Measurements from ENCODE around the gene SPATA16. TPM values are rescaled to one million over a fixed set of nuclear protein-coding genes. Genes with fewer than 3 reads are reported as not detected.

SPATA16 gene
- polyA plus RNA-seq, 1 donor from 2014 or later: not detected

GRCh38 chr3:172984914-172985313, 156.1 kb downstream of the SPATA16 start:
- Histone ChIP-seq H3K9me2 (ENCODE audit: insufficient read depth, low read length) (no peaks in the 10 kb centered on the region), H4K20me1 (ENCODE audit: insufficient read depth) (no peaks in the 10 kb centered on the region), H3K4me2 (ENCODE audit: low read length) (no peak overlapping the region), H2AFZ (ENCODE audit: low read depth, low read length) (no peak overlapping the region), H3F3A (ENCODE audit: insufficient read depth, low read length, poor library complexity, severe bottlenecking) (no peaks in the 10 kb centered on the region), H3K9ac (ENCODE audit: low read length) (no peak overlapping the region), H3K9me3 (ENCODE audit: low read length) (no peaks in the 10 kb centered on the region), H3K4me3 (ENCODE audit: low read length) (no peak overlapping the region), H3K36me3 (ENCODE audit: insufficient read depth, low read length) (no peaks in the 10 kb centered on the region), H3K79me2 (replicated peaks; ENCODE audit: insufficient read depth, low read length) (no peaks in the 10 kb centered on the region), H3K27me3 (ENCODE audit: insufficient read depth, low read depth, low read length) (no peaks in the 10 kb centered on the region), H3K27ac (ENCODE audit: low read length) (no peak overlapping the region)
- TF ChIP-seq CTCF (IDR thresholded peaks at IDR 0.05; ENCODE audit: poor library complexity, severe bottlenecking) (no peak), POLR2AphosphoS5 (IDR thresholded peaks at IDR 0.05) (no peak), EP300 (conservative IDR thresholded peaks at IDR 0.05; ENCODE audit: poor library complexity, severe bottlenecking) (no peak), REST (IDR thresholded peaks at IDR 0.05; ENCODE audit: borderline replicate concordance) (no peak), SMC3 (conservative IDR thresholded peaks at IDR 0.05; ENCODE audit: poor library complexity) (no peak), RAD21 (conservative IDR thresholded peaks at IDR 0.05) (no peak), MXI1 (conservative IDR thresholded peaks at IDR 0.05; ENCODE audit: poor library complexity, severe bottlenecking) (no peak), EZH2 (IDR thresholded peaks at IDR 0.05; ENCODE audit: borderline replicate concordance, insufficient read depth, low read length, poor library complexity, severe bottlenecking) (no peak), TAF1 (IDR thresholded peaks at IDR 0.05; ENCODE audit: low read depth) (no peak)

GRCh38 chr3:172982736-172983364, 158.2 kb downstream of the SPATA16 start:
- H3K27ac ChIP-seq (ENCODE audit: low read length): no peak overlapping the region
- H3K27me3 ChIP-seq (ENCODE audit: insufficient read depth, low read depth, low read length): no peaks in the 10 kb centered on the region
- H2AFZ ChIP-seq (ENCODE audit: low read depth, low read length): no peak overlapping the region
- no peaks in the 10 kb centered on the region for H3K36me3 ChIP-seq (ENCODE audit: insufficient read depth, low read length)
- TF ChIP-seq POLR2AphosphoS5 (IDR thresholded peaks at IDR 0.05) (no peak), REST (IDR thresholded peaks at IDR 0.05; ENCODE audit: borderline replicate concordance) (no peak), SMC3 (conservative IDR thresholded peaks at IDR 0.05; ENCODE audit: poor library complexity) (peak; percentile 64), EZH2 (IDR thresholded peaks at IDR 0.05; ENCODE audit: borderline replicate concordance, insufficient read depth, low read length, poor library complexity, severe bottlenecking) (no peak), RAD21 (conservative IDR thresholded peaks at IDR 0.05) (peak; percentile 74), EP300 (conservative IDR thresholded peaks at IDR 0.05; ENCODE audit: poor library complexity, severe bottlenecking) (no peak), TAF1 (IDR thresholded peaks at IDR 0.05; ENCODE audit: low read depth) (no peak), MXI1 (conservative IDR thresholded peaks at IDR 0.05; ENCODE audit: poor library complexity, severe bottlenecking) (no peak), CTCF (IDR thresholded peaks at IDR 0.05; ENCODE audit: poor library complexity, severe bottlenecking) (peak; percentile 68)
- no peaks in the 10 kb centered on the region for H3F3A ChIP-seq (ENCODE audit: insufficient read depth, low read length, poor library complexity, severe bottlenecking)
- H3K4me3 ChIP-seq (ENCODE audit: low read length): no peak overlapping the region
- H3K9ac ChIP-seq (ENCODE audit: low read length): no peak overlapping the region
- H4K20me1 ChIP-seq (ENCODE audit: insufficient read depth): no peaks in the 10 kb centered on the region
- H3K9me2 ChIP-seq (ENCODE audit: insufficient read depth, low read length): no peaks in the 10 kb centered on the region
- H3K79me2 ChIP-seq (replicated peaks; ENCODE audit: insufficient read depth, low read length): no peaks in the 10 kb centered on the region
- H3K4me2 ChIP-seq (ENCODE audit: low read length): no peak overlapping the region
- no peaks in the 10 kb centered on the region for H3K9me3 ChIP-seq (ENCODE audit: low read length)

Data from neural cell (in vitro differentiated cells).